ENCODE results near the gene KRI1.
"Not testable (repeated sequence)": the region's sequence is repeated elsewhere in the genome, so short reads cannot be mapped to it uniquely, and the experiment has no call there.

KRI1 gene

GRCh38 chr19:10554760-10555609, 10.8 kb downstream of the KRI1 start:
- H3K4me1 ChIP-seq (ENCODE audit: control insufficient read depth in 1 of 2, insufficient read depth in 1 of 2, low read depth in 1 of 2, low read length in 1 of 2): peaks cover 8 to 12% of the 10 kb centered on the region in 2 experiments
- TF ChIP-seq, protein P1, sequence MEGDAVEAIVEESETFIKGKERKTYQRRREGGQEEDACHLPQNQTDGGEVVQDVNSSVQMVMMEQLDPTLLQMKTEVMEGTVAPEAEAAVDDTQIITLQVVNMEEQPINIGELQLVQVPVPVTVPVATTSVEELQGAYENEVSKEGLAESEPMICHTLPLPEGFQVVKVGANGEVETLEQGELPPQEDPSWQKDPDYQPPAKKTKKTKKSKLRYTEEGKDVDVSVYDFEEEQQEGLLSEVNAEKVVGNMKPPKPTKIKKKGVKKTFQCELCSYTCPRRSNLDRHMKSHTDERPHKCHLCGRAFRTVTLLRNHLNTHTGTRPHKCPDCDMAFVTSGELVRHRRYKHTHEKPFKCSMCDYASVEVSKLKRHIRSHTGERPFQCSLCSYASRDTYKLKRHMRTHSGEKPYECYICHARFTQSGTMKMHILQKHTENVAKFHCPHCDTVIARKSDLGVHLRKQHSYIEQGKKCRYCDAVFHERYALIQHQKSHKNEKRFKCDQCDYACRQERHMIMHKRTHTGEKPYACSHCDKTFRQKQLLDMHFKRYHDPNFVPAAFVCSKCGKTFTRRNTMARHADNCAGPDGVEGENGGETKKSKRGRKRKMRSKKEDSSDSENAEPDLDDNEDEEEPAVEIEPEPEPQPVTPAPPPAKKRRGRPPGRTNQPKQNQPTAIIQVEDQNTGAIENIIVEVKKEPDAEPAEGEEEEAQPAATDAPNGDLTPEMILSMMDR (IDR thresholded peaks at IDR 0.05): no peak
- peaks cover 76% of the 10 kb centered on the region for H3K36me3 ChIP-seq
- H3K9me3 ChIP-seq: no peaks in the 10 kb centered on the region
- H3K4me3 ChIP-seq (ENCODE audit: low read depth in 1 of 2, low read length in 1 of 2): no peak overlapping the region
- peak overlapping the region; percentile 36 for H3K27ac ChIP-seq
- H3K27me3 ChIP-seq: no peaks in the 10 kb centered on the region

DNA sequence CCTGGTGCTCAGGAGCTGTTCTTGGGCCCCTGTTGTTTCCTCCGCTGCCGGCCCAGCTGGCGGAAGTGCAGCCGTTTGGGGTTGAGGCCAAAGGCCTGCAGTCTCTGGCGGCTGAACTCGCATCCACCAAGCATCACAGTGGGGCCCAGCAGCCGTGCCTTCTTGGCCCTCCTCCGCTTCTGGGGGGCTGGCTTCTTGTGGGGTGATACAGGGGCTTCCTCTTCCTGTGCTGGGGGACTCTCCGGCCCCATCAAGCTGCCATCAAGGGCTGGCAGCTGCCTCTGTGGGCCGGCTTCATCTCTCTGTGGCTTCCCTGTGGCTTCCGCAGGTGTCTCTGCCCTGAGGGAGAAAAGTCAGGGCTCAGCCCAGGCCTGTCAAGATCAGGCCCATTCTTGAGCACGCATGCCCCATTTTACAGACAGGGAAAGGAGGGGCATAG, 11.8 kb downstream of the KRI1 start:
- peaks cover 8 to 12% of the 10 kb centered on the region in 2 experiments for H3K4me1 ChIP-seq (ENCODE audit: control insufficient read depth in 1 of 2, insufficient read depth in 1 of 2, low read depth in 1 of 2, low read length in 1 of 2)
- H3K27ac ChIP-seq: peak overlapping the region; percentile 48
- peaks cover 76% of the 10 kb centered on the region for H3K36me3 ChIP-seq
- no peak overlapping the region for H3K4me3 ChIP-seq (ENCODE audit: low read depth in 1 of 2, low read length in 1 of 2)
- TF ChIP-seq, protein P1 (IDR thresholded peaks at IDR 0.05): no peak
- H3K27me3 ChIP-seq: no peaks in the 10 kb centered on the region
- no peaks in the 10 kb centered on the region for H3K9me3 ChIP-seq

- Histone ChIP-seq H3K36me3 (peaks cover 84% of the 10 kb centered on the region), H3K27ac (no peak overlapping the region), H3K27me3 (no peaks in the 10 kb centered on the region), H3K4me3 (ENCODE audit: low read depth in 1 of 2, low read length in 1 of 2) (no peak overlapping the region), H3K4me1 (ENCODE audit: control insufficient read depth in 1 of 2, insufficient read depth in 1 of 2, low read depth in 1 of 2, low read length in 1 of 2) (peaks cover 8 to 12% of the 10 kb centered on the region in 2 experiments), H3K9me3 (no peaks in the 10 kb centered on the region)
- TF ChIP-seq, protein P1 (IDR thresholded peaks at IDR 0.05): no peak
Observed at GRCh38 chr19:10553087-10553667, 12.6 kb downstream of the KRI1 start.

- TF ChIP-seq, protein P1 (IDR thresholded peaks at IDR 0.05): no peak
- H3K4me3 ChIP-seq (ENCODE audit: low read depth in 1 of 2, low read length in 1 of 2): no peak overlapping the region
Observed at GRCh38 chr19:10552510-10553053, 13.2 kb downstream of the KRI1 start.

GRCh38 chr19:10551698-10552301, 14.0 kb downstream of the KRI1 start:
- H3K9me3 ChIP-seq: no peaks in the 10 kb centered on the region
- TF ChIP-seq, protein P1 (IDR thresholded peaks at IDR 0.05): no peak
- H3K27me3 ChIP-seq: no peaks in the 10 kb centered on the region
- no peak overlapping the region for H3K27ac ChIP-seq
- peaks cover 80% of the 10 kb centered on the region for H3K36me3 ChIP-seq
- peaks cover 8 to 12% of the 10 kb centered on the region in 2 experiments for H3K4me1 ChIP-seq (ENCODE audit: control insufficient read depth in 1 of 2, insufficient read depth in 1 of 2, low read depth in 1 of 2, low read length in 1 of 2)
- no peak overlapping the region for H3K4me3 ChIP-seq (ENCODE audit: low read depth in 1 of 2, low read length in 1 of 2)

More at GRCh38 chr19:10552510-10553053, 13.2 kb downstream of the KRI1 start:
- Histone ChIP-seq H3K27ac (no peak overlapping the region), H3K4me1 (ENCODE audit: control insufficient read depth in 1 of 2, insufficient read depth in 1 of 2, low read depth in 1 of 2, low read length in 1 of 2) (peaks cover 8 to 12% of the 10 kb centered on the region in 2 experiments), H3K36me3 (peaks cover 79% of the 10 kb centered on the region), H3K27me3 (no peaks in the 10 kb centered on the region), H3K9me3 (no peaks in the 10 kb centered on the region)

DNA sequence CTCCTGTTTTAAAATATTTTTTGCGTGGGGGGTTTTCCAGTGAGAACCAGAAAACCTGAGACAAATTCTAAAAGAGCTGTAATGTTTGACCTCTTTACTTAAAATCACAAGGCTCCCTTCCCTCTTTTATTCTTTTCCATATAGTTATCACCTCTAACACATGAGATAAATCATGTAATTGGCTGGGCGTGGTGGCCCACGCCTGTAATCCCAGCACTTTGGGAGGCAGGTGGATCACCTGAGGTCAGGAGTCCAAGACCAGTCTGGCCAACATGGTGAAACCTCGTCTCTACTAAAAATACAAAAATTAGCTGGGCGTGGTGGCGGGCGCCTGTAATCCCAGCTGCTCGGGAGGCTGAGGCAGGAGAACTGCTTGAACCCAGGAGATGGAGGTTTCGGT, 14.8 kb downstream of the KRI1 start:
- not testable (repeated sequence) for H3K9me3 ChIP-seq; H3K27me3 ChIP-seq; H3K4me3 ChIP-seq (ENCODE audit: low read depth in 1 of 2, low read length in 1 of 2); H3K27ac ChIP-seq
- Histone ChIP-seq H3K4me1 (ENCODE audit: control insufficient read depth in 1 of 2, insufficient read depth in 1 of 2, low read depth in 1 of 2, low read length in 1 of 2) (peaks cover 8 to 12% of the 10 kb centered on the region in 2 experiments), H3K36me3 (peaks cover 86% of the 10 kb centered on the region)
